ENCODE measurements around the gene RNF138. TPM values are rescaled to one million over a fixed set of nuclear protein-coding genes. Genes with fewer than 3 reads are reported as not detected.

The RNF138 gene
- total RNA-seq, 2 donors from 2014 or later = 45.2 to 59.6 TPM

GRCh38 chr18:32139835-32140283, 48.2 kb downstream of the RNF138 start:
- H3K4me1 Mint-ChIP-seq = no peaks in the 10 kb centered on the region
- H3K4me3 Mint-ChIP-seq = no peak overlapping the region
- WGBS, 2 experiments (ENCODE audit: insufficient coverage in 1 of 2, insufficient read length in 1 of 2) = 96 to 98% methylated on average over 19 to 24 of the region's 24 CpGs
- H3K9me3 Mint-ChIP-seq = peaks cover 2% of the 10 kb centered on the region
- no peaks in the 10 kb centered on the region for H3K36me3 Mint-ChIP-seq (ENCODE audit: low read depth)
- H3K9ac ChIP-seq (ENCODE audit: extremely low read depth, low read length, poor library complexity, severe bottlenecking) = no peak overlapping the region
- H3K9me3 ChIP-seq (ENCODE audit: control insufficient read depth, low read length) = no peaks in the 10 kb centered on the region
- no peaks in the 10 kb centered on the region for H3K36me3 ChIP-seq (ENCODE audit: control insufficient read depth, insufficient read depth, low read length)
- no peaks in the 10 kb centered on the region for H3K4me1 ChIP-seq (ENCODE audit: control insufficient read depth, insufficient read depth, low read length)
- TF ChIP-seq, protein P1, sequence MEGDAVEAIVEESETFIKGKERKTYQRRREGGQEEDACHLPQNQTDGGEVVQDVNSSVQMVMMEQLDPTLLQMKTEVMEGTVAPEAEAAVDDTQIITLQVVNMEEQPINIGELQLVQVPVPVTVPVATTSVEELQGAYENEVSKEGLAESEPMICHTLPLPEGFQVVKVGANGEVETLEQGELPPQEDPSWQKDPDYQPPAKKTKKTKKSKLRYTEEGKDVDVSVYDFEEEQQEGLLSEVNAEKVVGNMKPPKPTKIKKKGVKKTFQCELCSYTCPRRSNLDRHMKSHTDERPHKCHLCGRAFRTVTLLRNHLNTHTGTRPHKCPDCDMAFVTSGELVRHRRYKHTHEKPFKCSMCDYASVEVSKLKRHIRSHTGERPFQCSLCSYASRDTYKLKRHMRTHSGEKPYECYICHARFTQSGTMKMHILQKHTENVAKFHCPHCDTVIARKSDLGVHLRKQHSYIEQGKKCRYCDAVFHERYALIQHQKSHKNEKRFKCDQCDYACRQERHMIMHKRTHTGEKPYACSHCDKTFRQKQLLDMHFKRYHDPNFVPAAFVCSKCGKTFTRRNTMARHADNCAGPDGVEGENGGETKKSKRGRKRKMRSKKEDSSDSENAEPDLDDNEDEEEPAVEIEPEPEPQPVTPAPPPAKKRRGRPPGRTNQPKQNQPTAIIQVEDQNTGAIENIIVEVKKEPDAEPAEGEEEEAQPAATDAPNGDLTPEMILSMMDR (conservative IDR thresholded peaks at IDR 0.05) = no peak
- no peak overlapping the region for H3K27ac Mint-ChIP-seq
- no peaks in the 10 kb centered on the region for H3K27me3 ChIP-seq (ENCODE audit: control insufficient read depth, insufficient read depth, low read length, poor library complexity, severe bottlenecking)
- H3K27me3 Mint-ChIP-seq (ENCODE audit: insufficient read depth) = no peaks in the 10 kb centered on the region
- no peak overlapping the region for H3K27ac ChIP-seq (ENCODE audit: low read depth, low read length)
- no peak overlapping the region for H3K4me3 ChIP-seq (ENCODE audit: low read length)
- DNase-seq = no peak

- H3K27me3 ChIP-seq (ENCODE audit: control insufficient read depth, insufficient read depth, low read length, poor library complexity, severe bottlenecking) = no peaks in the 10 kb centered on the region
- H3K9me3 ChIP-seq (ENCODE audit: control insufficient read depth, low read length) = no peaks in the 10 kb centered on the region
- H3K36me3 Mint-ChIP-seq (ENCODE audit: low read depth) = no peaks in the 10 kb centered on the region
- TF ChIP-seq, protein P1 (conservative IDR thresholded peaks at IDR 0.05) = no peak
- no peak overlapping the region for H3K27ac Mint-ChIP-seq
- no peak overlapping the region for H3K9ac ChIP-seq (ENCODE audit: extremely low read depth, low read length, poor library complexity, severe bottlenecking)
- H3K36me3 ChIP-seq (ENCODE audit: control insufficient read depth, insufficient read depth, low read length) = no peaks in the 10 kb centered on the region
- no peak for DNase-seq
- no peak overlapping the region for H3K4me3 Mint-ChIP-seq
- no peaks in the 10 kb centered on the region for H3K4me1 ChIP-seq (ENCODE audit: control insufficient read depth, insufficient read depth, low read length)
- no peak overlapping the region for H3K27ac ChIP-seq (ENCODE audit: low read depth, low read length)
- 100% methylated on average over 1 of the region's 2 CpGs for WGBS, 2 experiments (ENCODE audit: insufficient coverage in 1 of 2, insufficient read length in 1 of 2)
- no peaks in the 10 kb centered on the region for H3K27me3 Mint-ChIP-seq (ENCODE audit: insufficient read depth)
- no peaks in the 10 kb centered on the region for H3K4me1 Mint-ChIP-seq
- peaks cover 6% of the 10 kb centered on the region for H3K9me3 Mint-ChIP-seq
- no peak overlapping the region for H3K4me3 ChIP-seq (ENCODE audit: low read length)
Measured at GRCh38 chr18:32148185-32148870, 56.7 kb downstream of the RNF138 start.

DNA sequence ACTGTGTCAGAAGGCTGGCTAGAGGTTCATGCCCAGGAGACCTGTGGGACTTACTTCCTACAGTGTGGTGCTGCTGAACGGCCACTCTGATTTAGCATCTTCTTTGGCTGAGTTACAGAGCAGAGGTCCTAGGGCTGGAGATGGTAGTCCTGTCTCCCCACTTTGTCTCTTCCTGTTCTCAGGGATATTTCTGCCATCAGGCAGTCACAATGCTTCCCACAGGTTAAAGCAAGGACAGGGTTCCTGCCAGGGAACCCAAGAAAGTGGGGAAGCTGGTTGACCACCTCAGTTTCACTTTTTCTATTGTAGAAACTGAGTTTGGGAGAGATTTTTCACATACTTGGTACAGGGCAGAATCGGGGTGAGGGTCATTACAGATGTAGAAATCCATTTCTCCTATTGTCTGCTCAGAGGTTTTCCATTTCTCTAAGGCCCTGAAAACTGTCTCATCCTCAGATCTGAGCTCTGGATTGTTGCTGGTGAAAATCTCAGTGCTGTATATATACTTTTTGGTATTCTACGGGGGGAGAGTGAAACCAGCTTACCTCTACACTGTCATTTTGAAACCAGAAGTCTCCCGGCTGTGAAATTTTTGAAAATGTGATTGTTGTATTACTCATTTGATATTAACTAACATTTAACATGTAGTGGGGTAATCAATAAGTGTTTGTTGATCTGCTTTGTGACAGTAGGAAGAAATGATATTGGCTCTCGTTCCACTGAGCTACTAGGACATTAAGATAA, 61.2 kb downstream of the RNF138 start:
- Histone ChIP-seq H3K9ac (ENCODE audit: extremely low read depth, low read length, poor library complexity, severe bottlenecking) (no peak overlapping the region), H3K27ac (ENCODE audit: low read depth, low read length) (no peak overlapping the region), H3K9me3 (ENCODE audit: control insufficient read depth, low read length) (no peaks in the 10 kb centered on the region), H3K4me1 (ENCODE audit: control insufficient read depth, insufficient read depth, low read length) (no peaks in the 10 kb centered on the region), H3K27me3 (ENCODE audit: control insufficient read depth, insufficient read depth, low read length, poor library complexity, severe bottlenecking) (peaks cover 5% of the 10 kb centered on the region), H3K36me3 (ENCODE audit: control insufficient read depth, insufficient read depth, low read length) (no peaks in the 10 kb centered on the region), H3K4me3 (ENCODE audit: low read length) (no peak overlapping the region)
- DNase-seq = no peak
- Mint-ChIP-seq H3K27me3 (ENCODE audit: insufficient read depth) (peaks cover 5% of the 10 kb centered on the region), H3K27ac (no peak overlapping the region), H3K36me3 (ENCODE audit: low read depth) (no peaks in the 10 kb centered on the region), H3K9me3 (peaks cover 6% of the 10 kb centered on the region), H3K4me3 (no peak overlapping the region), H3K4me1 (peaks cover 1% of the 10 kb centered on the region)
- TF ChIP-seq, protein P1 (conservative IDR thresholded peaks at IDR 0.05) = no peak
- WGBS, 2 experiments (ENCODE audit: insufficient coverage in 1 of 2, insufficient read length in 1 of 2) = 84 to 94% methylated on average over 3 to 4 of the region's 5 CpGs

All from endodermal cell (in vitro differentiated cells).